Activated naive CD8-positive, alpha-beta T cell treated with anti-CD3 and anti-CD28 coated beads, Interleukin-2, amount 50 U/mL, for 24 hours (primary cell): ENCODE results near the gene TPM4.
A peak's percentile ranks its signal among the peaks of the same experiment; 100 is the strongest.
"Not testable (repeated sequence)": the region's sequence is repeated elsewhere in the genome, so short reads cannot be mapped to it uniquely, and the experiment has no call there.

Experiments used
- ATAC-seq: fragments of 150-1000 bp; cut with Tn5 transposase; one replicate; pipeline ENCODE4 v1.10.0; 2021
- DNase-seq: peaks from one replicate; pipeline ENCODE4 v3.0.0; 2021
- H3K27ac Mint-ChIP-seq: one replicate; pipeline ENCODE4 v1.8.0; 2021; ENCODE audit warnings: mild to moderate bottlenecking, mixed read lengths
- H3K27me3 Mint-ChIP-seq: one replicate; pipeline ENCODE4 v1.8.0; 2021; ENCODE audit warnings: mixed read lengths
- H3K36me3 Mint-ChIP-seq: one replicate; pipeline ENCODE4 v1.8.0; 2021; ENCODE audit warnings: low read depth, mixed read lengths
- H3K4me1 Mint-ChIP-seq: one replicate; pipeline ENCODE4 v1.8.0; 2021; ENCODE audit warnings: mixed read lengths
- H3K4me3 Mint-ChIP-seq: one replicate; pipeline ENCODE4 v1.8.0; 2021; ENCODE audit warnings: mild to moderate bottlenecking, moderate library complexity, mixed read lengths
- H3K9me3 Mint-ChIP-seq: one replicate; pipeline ENCODE4 v1.8.0; 2021; ENCODE audit warnings: mixed read lengths

Gene TPM4

DNA sequence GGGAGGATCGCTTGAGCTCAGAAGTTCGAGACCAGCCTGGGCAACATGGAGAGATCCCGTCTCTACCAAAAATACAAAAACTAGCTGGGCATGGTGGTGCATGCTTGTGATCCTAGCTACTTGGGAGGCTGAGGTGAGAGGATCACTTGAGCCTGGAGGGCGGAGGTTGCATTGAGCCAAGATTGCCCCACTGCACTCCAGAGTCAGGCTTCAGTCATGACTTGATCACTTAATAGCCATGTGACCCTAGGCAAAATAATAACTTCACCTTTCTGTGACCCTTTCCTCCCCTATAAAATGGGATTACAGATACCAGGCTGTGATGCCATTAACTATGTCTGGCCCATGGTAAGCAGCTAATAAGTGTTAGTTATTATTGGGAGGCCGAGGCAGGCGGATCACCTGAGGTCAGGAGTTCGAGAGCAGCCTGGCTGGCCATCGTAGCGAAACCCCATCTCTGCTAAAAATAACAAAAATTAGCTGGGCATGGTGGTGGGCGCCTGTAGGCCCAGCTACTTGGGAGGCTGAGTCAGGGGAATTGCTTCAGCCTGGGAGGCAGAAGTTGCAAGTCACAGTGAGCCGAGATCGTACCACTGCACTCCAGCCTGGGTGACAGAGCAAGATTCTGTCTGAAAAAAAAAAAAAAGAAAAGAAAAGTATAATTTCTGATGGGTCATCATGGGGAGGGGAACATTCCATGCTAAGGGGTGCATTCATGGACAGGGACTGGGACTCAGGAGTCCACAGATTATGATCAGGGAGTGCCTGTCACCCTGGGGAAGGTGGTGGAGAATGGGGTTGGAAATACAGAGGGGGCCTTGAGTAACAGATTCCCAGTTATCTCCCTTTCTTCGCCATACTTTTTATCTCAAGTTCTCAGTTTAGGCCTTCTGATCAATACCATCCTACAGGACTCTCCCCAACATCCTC, 15.5 kb downstream of the TPM4 start:
- Mint-ChIP-seq H3K4me3 (no peak overlapping the region), H3K9me3 (no peaks in the 10 kb centered on the region), H3K36me3 (peaks cover 78% of the 10 kb centered on the region), H3K27me3 (no peaks in the 10 kb centered on the region), H3K27ac (no peak overlapping the region), H3K4me1 (peaks cover 35% of the 10 kb centered on the region)
- ATAC-seq (no peak), DNase-seq (no peak)

DNA sequence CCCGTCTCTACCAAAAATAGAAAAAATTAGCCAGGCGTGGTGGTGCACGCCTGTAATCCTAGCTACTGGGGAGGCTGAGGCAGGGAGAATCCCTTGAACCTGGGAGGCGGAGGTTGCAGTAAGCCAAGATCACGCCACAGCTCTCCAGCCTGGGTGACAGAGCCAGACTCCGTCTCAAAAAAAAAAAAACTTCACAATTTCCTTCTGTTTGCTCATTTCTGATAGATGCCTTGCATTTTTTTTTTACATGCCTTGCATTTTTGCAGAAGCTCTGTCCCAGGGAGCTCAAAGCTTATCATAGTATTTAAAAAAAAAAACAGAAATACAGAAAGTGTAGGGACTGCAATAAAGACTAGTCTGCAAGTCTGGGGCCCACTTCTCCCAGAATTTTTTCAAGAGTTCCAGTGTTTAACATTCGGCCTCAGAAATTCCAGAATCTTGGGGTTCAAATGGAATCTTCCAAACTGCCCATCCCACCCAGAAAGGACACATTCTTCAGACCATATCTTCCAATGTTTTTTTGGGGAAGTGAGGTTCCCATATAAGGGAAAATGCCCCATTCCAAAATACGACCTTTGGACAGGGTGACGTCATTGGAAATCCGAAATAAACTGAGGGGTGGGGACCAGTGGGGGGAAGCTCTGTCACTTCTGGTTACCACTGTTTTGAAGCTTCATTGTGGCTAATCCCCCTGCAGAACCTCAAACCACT, 18.2 kb downstream of the TPM4 start:
- no peak for DNase-seq
- peaks cover 77% of the 10 kb centered on the region for H3K36me3 Mint-ChIP-seq
- H3K27ac Mint-ChIP-seq = peak overlapping the region; percentile 88
- peak overlapping the region; percentile 32 for H3K4me3 Mint-ChIP-seq
- H3K27me3 Mint-ChIP-seq = no peaks in the 10 kb centered on the region
- no peaks in the 10 kb centered on the region for H3K9me3 Mint-ChIP-seq
- H3K4me1 Mint-ChIP-seq = peaks cover 40% of the 10 kb centered on the region
- no peak for ATAC-seq

DNA sequence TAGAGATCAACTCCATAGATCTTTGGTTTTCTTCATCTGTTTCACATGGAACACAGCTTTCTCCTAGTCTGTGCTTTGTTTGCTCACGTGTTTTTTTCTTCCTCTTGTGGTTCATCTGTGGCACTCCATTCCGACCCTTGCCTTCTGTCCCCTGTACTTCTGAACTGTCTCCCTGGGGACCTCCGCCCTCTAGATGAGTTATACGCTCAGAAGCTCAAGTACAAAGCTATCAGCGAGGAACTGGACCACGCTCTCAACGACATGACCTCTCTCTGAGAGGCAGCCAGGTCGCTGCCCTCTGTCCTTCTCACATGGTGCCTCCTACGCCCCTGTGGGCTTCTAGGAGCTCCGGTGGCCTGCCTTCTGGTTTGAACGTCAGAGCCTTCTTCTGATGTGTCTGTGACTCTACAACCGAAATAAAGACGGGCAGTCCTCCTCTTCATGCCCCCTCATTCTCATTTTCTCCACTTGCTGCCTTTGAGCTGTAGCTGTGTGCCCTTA, 18.8 kb downstream of the TPM4 start:
- Mint-ChIP-seq H3K27ac (peak overlapping the region; percentile 88), H3K4me3 (peak overlapping the region; percentile 32), H3K36me3 (peaks cover 78% of the 10 kb centered on the region), H3K4me1 (peaks cover 40% of the 10 kb centered on the region), H3K9me3 (no peaks in the 10 kb centered on the region), H3K27me3 (no peaks in the 10 kb centered on the region)
- ATAC-seq = peak; percentile 92
- DNase-seq = peak; percentile 52

DNA sequence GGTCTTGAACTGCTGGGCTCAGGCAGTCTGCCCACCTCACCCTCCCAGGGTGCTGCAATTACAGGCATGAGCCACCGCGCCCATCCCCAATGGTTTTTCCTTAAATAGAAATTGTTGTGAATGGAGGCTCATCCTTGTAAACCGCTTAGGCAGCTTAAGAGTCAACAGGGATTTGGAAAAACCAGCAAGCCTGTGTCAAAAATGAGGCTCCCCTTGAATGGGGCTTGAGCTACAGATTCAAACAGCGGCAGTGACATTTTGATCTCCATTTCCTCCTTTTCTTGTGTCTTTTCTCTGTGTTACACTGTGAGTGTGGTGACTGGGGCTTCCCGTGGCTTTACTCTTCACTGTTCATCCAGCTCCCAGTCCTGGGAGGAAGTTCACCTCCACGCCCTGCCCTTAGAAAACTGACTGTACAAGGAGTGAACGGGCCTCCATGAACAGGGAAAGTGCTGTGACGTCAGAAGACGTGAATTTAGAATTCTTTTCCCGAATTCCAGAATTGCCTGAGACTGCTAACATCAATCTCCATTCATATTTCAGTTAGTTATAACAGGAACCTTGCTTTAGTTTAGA, 20.1 kb downstream of the TPM4 start:
- Mint-ChIP-seq H3K4me1 (peaks cover 40% of the 10 kb centered on the region), H3K27ac (peak overlapping the region; percentile 93), H3K27me3 (no peaks in the 10 kb centered on the region), H3K9me3 (no peaks in the 10 kb centered on the region), H3K36me3 (peaks cover 76% of the 10 kb centered on the region), H3K4me3 (peak overlapping the region; percentile 50)
- ATAC-seq = no peak
- no peak for DNase-seq

DNA sequence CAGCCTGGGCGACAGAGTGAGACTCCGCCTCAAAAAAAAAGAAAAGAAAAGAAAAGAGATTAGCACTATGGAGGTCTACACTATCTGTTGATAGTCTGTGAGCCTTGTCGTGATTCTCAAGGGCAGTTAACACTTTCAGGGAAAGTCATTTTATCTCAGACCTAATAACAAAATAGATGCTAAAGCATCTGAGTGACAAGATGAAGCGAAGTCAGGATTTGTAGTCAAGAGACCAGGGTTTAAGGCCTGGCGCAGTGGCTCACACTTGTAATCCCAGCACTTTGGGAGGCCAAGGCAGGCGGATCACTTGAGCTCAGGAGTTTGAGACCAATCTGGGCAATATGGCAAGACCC, 22.1 kb downstream of the TPM4 start:
- H3K27me3 Mint-ChIP-seq = no peaks in the 10 kb centered on the region
- H3K4me1 Mint-ChIP-seq = peaks cover 39% of the 10 kb centered on the region
- H3K9me3 Mint-ChIP-seq = no peaks in the 10 kb centered on the region
- no peak for ATAC-seq
- no peak overlapping the region for H3K27ac Mint-ChIP-seq
- no peak overlapping the region for H3K4me3 Mint-ChIP-seq
- no peak for DNase-seq
- H3K36me3 Mint-ChIP-seq = peaks cover 73% of the 10 kb centered on the region

DNA sequence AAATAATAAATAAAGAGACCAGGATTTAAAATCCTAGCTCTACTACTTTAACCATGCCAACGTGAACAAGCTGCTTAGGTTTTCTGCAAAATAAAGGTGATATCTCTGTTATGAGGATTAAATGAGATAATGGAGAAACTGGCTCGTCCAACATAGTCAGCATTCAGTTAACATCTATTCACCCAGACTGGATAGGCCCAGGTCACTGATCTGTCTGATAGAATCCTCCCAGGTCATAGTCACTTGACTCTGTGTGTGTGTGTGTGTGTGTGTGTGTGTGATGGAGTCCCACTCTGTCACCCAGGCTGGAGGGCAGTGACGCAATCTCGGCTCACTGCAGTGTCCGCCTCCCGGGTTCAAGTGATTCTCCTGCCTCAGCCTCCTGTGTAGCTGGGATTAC, 22.5 kb downstream of the TPM4 start:
- no peaks in the 10 kb centered on the region for H3K27me3 Mint-ChIP-seq
- ATAC-seq = no peak
- no peak overlapping the region for H3K27ac Mint-ChIP-seq
- peaks cover 35% of the 10 kb centered on the region for H3K4me1 Mint-ChIP-seq
- peaks cover 69% of the 10 kb centered on the region for H3K36me3 Mint-ChIP-seq
- no peaks in the 10 kb centered on the region for H3K9me3 Mint-ChIP-seq
- DNase-seq = no peak
- no peak overlapping the region for H3K4me3 Mint-ChIP-seq

DNA sequence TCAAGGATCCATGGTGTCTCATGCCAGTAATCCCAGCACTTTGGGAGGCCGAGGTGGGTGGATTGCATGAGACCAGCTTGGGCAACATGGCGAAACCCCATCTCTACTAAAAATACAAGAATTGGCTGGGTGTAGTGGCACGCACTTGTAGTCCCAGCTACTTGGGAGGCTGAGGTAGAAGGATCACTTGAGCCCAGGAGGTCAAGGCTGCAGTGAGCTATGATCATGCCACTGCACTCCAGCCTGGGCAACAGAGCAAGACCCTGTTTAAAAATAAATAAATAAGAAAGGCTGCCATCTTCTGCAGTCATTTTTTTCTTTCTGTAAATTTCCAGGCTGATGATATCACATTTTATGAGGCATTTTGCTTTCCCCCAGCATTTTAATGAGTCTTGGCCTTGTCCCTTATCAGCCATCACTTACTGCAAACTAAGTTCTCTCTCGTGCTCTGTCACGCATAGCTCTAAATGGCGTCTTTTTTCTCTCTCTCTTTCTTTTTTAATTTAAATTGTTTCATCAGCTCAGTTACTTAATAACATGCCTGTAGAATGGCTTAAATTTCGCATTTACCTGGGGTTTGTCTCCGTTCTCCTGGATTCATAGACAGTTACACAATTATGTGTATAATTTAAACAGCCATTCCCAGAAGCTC, 23.1 kb downstream of the TPM4 start:
- ATAC-seq, DNase-seq, H3K27ac Mint-ChIP-seq, H3K27me3 Mint-ChIP-seq, H3K4me3 Mint-ChIP-seq, H3K9me3 Mint-ChIP-seq: not testable (repeated sequence)
- Mint-ChIP-seq H3K36me3 (peaks cover 64% of the 10 kb centered on the region), H3K4me1 (peaks cover 30% of the 10 kb centered on the region)

DNA sequence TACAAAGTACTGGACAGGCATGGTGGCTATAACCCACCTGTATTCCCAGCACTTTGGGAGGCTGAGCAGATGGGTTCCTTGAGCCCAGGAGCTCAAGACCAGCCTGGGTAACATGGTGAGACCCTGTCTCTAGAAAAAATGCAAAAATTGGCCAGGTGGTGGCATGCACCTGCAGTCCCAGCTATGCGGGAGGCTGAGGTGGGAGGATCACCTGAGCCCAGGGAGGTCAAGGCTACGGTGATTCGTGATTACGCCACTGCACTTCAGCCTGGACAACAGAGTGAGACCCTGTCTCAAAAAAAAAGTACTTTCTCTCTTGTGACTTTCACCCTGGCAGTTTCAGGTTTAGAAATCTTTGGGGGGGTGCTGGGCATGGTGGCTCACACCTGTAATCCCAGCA, 24.2 kb downstream of the TPM4 start:
- peaks cover 23% of the 10 kb centered on the region for H3K4me1 Mint-ChIP-seq
- no peak overlapping the region for H3K27ac Mint-ChIP-seq
- ATAC-seq = no peak
- H3K9me3 Mint-ChIP-seq = no peaks in the 10 kb centered on the region
- no peaks in the 10 kb centered on the region for H3K27me3 Mint-ChIP-seq
- H3K36me3 Mint-ChIP-seq = peaks cover 54% of the 10 kb centered on the region
- DNase-seq = no peak
- H3K4me3 Mint-ChIP-seq = no peak overlapping the region

DNA sequence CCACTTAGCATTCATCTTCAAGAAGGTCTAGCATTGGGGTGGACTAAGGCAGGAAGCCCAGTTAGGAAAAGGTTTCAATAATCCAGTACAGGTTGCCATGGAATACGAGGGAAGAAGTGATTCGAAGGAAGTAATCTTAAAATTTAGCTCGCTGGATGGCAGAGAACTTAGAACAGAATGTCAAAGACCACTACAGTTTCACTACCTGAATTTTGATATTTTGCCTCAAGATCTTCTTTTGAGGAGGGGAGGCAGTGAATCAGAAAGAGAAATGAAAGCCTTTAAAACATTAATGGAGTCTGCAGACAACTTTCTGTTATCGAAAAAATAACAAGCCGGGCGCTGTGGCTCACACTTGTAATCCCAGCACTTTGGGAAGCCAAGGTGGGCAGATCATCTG, 28.4 kb downstream of the TPM4 start:
- Mint-ChIP-seq H3K27me3 (no peaks in the 10 kb centered on the region), H3K27ac (no peak overlapping the region), H3K36me3 (peaks cover 19% of the 10 kb centered on the region), H3K4me1 (peaks cover 7% of the 10 kb centered on the region), H3K9me3 (no peaks in the 10 kb centered on the region), H3K4me3 (no peak overlapping the region)
- no peak for ATAC-seq
- no peak for DNase-seq

DNA sequence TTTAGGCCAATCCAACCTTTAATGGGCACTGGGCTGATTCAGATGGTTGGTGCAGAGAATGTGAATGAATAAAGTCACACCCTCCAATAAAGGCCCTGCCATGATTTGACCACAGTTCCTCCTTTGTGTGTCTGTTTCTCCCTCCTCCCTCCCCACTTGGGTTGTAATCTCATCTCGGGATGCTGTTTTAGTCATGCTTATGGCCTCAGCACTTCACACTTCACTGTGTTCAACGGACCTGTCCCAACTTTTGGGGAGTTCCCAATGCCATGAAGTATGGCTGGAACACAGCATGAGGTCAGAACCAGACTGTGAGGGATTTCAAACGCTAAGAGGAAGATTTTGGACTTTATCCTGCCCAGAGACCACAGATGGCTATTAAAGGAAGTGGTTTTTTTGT, 29.8 kb downstream of the TPM4 start:
- H3K27me3 Mint-ChIP-seq = no peaks in the 10 kb centered on the region
- H3K4me3 Mint-ChIP-seq = no peak overlapping the region
- peak; percentile 53 for ATAC-seq
- no peak for DNase-seq
- peaks cover 10% of the 10 kb centered on the region for H3K4me1 Mint-ChIP-seq
- peak overlapping the region; percentile 43 for H3K27ac Mint-ChIP-seq
- H3K36me3 Mint-ChIP-seq = peaks cover 12% of the 10 kb centered on the region
- H3K9me3 Mint-ChIP-seq = no peaks in the 10 kb centered on the region

DNA sequence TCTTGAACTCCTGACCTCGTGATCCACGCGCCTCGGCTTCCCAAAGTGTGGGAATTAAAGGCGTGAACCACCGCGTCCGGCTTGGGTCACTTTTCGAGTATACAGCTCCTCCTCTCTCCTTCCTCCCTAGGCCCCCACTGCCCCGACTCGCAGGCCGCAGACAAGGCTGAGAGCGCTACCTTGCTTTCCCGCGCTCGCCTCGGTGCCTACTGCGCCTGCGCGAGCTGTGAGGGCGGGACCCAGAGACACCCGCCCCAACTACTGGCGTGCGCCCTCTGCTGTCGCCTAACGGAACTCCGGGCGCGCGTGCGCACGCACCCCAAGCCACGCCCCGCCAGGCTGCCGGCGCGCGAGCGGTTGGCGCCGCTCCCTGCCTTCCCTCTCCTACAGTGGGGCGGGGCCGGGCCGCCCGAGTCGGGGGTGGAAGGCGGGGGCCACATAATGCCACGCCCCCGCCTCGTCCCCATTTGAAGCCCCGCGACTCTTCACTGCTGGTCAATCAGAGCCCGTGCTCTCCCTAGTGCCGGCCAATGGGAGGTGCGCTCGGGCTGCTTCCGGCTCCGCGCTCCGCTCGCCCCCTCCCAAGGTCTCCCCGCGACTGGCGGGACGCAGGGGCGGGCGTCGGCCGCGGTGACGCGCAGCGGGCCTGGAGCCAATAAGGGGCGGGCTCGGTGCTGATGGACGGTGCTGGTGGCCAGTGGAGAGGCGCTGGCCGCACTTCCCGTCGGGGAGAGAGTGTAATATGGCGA, 35.0 kb downstream of the TPM4 start, which contains the start of gene RAB8A:
TSS of gene RAB8A (plus strand) at position 730 of the 749 bp plus-strand sequence. CDS start at position 743, 13 bp downstream.
- DNase-seq = peak; percentile 100
- H3K4me1 Mint-ChIP-seq = peaks cover 40% of the 10 kb centered on the region
- peaks cover 20% of the 10 kb centered on the region for H3K36me3 Mint-ChIP-seq
- peak within 1 kb of the TSS; percentile 96 for H3K4me3 Mint-ChIP-seq
- no peaks in the 10 kb centered on the region for H3K9me3 Mint-ChIP-seq
- H3K27me3 Mint-ChIP-seq = no peaks in the 10 kb centered on the region
- ATAC-seq = peak; percentile 97
- peak within 1 kb of the TSS; percentile 97 for H3K27ac Mint-ChIP-seq

DNA sequence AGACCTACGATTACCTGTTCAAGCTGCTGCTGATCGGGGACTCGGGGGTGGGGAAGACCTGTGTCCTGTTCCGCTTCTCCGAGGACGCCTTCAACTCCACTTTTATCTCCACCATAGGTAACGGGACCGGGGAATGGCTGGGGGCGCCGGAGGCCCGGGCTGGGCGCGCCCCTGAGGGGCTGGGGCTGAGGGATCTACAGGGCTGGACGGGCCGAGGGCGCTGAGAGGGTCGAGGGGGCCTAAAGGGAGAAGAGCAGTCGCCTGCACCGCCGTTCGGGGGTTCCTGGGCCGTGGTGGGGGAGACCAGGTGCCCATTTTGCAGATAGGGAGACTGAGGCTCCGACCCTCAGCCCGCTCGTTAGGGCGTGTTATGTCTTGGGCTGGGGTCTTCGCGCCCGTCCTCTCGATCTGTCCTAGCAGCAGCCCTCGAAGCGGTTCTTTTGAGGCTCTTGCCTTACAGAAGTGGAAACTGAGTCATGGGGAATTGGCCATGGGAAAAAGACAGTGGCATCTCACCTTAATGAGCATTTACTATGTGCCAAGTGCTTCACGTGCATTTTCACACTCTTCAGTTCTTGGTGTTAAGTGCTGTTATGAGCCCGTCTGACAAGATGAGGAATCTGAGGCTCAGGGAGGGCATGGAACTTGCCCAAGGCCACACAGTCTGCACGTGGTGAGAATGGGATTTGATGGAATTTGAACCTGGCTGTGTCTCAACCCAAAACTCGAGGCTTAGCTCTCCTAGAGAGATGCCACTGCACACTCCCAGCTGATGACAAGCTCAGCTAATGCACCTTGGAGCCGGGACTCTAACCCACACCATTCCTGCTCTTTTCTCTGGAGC, 35.8 kb downstream of the TPM4 start:
- no peak for DNase-seq

DNA sequence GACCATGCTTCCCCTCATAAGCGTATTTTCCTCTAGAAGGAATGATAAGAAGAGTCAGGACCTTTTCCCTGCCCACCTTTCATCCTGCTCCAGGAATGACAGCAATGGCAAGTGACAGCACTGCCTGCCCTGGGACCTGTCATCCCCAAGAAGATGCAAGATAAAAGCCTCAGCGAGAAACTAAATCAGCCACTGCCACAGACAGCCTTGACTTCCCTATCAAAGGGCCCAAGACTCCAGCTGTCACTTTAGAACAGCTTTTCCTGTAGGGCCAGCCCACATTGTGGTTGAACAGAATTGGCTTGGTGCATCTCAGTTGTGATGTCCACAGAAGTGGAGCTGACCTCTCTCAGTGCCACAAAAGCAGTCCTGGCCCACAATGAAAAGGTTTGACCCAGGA, 36.5 kb downstream of the TPM4 start:
- no peaks in the 10 kb centered on the region for H3K9me3 Mint-ChIP-seq
- no peaks in the 10 kb centered on the region for H3K27me3 Mint-ChIP-seq
- ATAC-seq = no peak
- H3K4me3 Mint-ChIP-seq = peak overlapping the region; percentile 96
- DNase-seq = no peak
- H3K4me1 Mint-ChIP-seq = peaks cover 55% of the 10 kb centered on the region
- H3K36me3 Mint-ChIP-seq = peaks cover 26% of the 10 kb centered on the region
- peak overlapping the region; percentile 97 for H3K27ac Mint-ChIP-seq

More for the DNA sequence above, 35.8 kb downstream of the TPM4 start:
- peaks cover 24% of the 10 kb centered on the region for H3K36me3 Mint-ChIP-seq
- H3K9me3 Mint-ChIP-seq = no peaks in the 10 kb centered on the region
- H3K4me3 Mint-ChIP-seq = peak overlapping the region; percentile 96
- ATAC-seq = no peak
- H3K27me3 Mint-ChIP-seq = no peaks in the 10 kb centered on the region
- H3K4me1 Mint-ChIP-seq = peaks cover 48% of the 10 kb centered on the region
- H3K27ac Mint-ChIP-seq = peak overlapping the region; percentile 97
